GM12864 (cell line): ENCODE results near the gene SMAD9.

ENCODE experiments used
- DNase-seq: peaks from one replicate; pipeline ENCODE4 v3.0.0-alpha.2; 2011; ENCODE audit warnings: low read depth
- H3K4me3 ChIP-seq: 2 replicates; pipeline ENCODE4 v1.5.1; 2011; ENCODE audit warnings: mild to moderate bottlenecking, low read depth, low read length, control low read depth
- TF ChIP-seq, protein P1 (sequence below): IDR thresholded peaks from 2 replicates; pipeline ENCODE4 v1.5.1; 2011; ENCODE audit warnings: low read depth, mild to moderate bottlenecking, moderate library complexity, low read length, control low read depth, inconsistent platforms; ENCODE audit errors: missing control alignments

SMAD9 gene

DNA sequence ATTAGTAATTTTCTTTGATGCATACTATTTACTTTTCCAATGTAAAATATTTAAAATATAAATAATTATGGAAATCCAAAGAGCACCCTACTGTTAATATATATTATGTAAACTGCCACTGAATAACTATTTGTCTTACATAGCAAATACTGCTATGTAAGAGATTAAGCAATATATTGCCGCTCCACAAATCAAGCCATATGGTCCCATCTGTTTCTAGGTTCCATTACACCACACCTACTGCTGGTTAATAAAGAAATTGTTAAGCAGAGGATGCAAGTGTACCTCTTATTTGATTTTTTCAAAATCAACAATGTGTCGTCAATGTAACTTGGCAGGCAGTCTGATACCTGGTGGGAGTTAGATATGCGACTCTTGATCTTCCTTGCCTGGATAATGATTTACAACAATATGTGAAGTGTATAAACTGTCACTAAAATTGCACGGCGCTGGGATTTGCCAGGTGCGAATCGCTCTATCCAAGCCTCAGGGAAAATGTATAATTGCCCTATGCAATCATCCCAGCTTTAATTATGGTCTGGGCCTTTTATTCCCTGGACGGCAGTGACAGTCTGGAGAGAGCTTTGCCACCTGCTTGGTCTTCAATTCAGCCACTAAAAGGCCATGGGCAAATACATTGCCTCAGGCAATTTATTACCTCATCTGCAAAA, 16.0 kb downstream of the SMAD9 start:
- TF ChIP-seq, protein P1, sequence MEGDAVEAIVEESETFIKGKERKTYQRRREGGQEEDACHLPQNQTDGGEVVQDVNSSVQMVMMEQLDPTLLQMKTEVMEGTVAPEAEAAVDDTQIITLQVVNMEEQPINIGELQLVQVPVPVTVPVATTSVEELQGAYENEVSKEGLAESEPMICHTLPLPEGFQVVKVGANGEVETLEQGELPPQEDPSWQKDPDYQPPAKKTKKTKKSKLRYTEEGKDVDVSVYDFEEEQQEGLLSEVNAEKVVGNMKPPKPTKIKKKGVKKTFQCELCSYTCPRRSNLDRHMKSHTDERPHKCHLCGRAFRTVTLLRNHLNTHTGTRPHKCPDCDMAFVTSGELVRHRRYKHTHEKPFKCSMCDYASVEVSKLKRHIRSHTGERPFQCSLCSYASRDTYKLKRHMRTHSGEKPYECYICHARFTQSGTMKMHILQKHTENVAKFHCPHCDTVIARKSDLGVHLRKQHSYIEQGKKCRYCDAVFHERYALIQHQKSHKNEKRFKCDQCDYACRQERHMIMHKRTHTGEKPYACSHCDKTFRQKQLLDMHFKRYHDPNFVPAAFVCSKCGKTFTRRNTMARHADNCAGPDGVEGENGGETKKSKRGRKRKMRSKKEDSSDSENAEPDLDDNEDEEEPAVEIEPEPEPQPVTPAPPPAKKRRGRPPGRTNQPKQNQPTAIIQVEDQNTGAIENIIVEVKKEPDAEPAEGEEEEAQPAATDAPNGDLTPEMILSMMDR, result no peak
- no peak overlapping the region for H3K4me3 ChIP-seq
- no peak for DNase-seq

DNA sequence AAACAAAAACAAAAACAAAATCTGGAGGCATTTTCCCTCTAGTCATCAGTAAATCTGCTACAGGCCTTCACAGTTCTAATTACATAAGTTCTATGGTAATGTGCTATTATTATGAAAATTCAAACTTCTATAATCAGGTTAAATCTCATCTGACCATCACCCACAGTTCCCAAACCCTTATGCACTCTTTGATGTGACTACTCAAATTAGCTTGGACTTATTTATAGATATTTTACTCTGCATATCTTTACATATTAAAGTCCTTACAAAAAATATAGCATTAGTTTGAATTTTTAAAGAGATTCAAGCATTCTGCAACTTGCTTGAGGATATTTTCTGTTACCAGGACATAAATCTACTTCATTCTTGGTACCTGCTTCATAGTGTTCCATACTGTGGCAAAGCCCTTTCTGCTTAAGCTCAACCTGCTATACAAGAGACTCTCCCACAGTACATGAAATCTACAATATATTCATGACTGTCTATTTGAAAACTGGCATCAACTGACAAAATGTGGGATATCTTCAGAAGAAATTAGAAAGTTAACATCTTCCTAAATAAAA, 22.9 kb downstream of the SMAD9 start:
- no peak overlapping the region for H3K4me3 ChIP-seq
- DNase-seq, result no peak
- TF ChIP-seq, protein P1, result no peak

DNA sequence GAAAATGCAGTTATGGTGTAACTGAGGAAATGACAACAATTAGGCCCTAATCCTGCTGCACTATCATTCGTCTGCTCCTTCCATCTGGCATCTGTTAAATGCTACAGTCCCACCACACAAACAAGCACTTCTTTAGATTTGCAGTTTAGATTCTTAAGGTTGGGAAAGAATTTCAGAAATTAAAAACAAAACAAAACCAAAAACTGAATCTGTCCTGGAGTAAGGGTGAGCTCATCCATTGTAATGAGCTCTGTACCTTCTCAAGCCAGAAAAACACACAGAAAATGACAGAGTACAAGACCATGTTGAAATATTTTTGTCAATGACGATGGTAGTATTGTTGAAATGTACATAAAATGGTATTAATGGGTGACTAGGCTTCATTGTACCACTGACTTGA, 28.3 kb downstream of the SMAD9 start:
- TF ChIP-seq, protein P1, result no peak
- H3K4me3 ChIP-seq, result no peak overlapping the region
- no peak for DNase-seq

DNA sequence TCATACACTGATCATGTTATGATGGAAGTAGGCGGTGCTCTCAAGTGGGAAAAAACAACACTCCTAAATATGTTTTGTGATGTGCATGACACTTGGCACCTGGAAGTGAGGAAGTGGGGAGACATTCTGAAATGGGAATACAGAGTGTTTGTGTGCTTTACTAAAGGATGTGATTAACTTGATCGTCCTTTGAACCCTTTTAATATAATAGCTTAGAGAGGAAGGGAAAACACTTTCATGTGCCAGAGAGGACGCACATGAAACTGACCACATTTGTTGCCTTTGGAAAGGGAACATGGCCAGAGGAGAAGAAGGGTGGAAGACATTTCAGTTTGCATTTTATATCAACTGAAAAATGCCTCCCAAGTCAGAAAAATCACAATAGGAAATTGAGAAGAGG, 31.4 kb downstream of the SMAD9 start:
- H3K4me3 ChIP-seq, result no peak overlapping the region
- no peak for DNase-seq
- TF ChIP-seq, protein P1, result no peak

DNA sequence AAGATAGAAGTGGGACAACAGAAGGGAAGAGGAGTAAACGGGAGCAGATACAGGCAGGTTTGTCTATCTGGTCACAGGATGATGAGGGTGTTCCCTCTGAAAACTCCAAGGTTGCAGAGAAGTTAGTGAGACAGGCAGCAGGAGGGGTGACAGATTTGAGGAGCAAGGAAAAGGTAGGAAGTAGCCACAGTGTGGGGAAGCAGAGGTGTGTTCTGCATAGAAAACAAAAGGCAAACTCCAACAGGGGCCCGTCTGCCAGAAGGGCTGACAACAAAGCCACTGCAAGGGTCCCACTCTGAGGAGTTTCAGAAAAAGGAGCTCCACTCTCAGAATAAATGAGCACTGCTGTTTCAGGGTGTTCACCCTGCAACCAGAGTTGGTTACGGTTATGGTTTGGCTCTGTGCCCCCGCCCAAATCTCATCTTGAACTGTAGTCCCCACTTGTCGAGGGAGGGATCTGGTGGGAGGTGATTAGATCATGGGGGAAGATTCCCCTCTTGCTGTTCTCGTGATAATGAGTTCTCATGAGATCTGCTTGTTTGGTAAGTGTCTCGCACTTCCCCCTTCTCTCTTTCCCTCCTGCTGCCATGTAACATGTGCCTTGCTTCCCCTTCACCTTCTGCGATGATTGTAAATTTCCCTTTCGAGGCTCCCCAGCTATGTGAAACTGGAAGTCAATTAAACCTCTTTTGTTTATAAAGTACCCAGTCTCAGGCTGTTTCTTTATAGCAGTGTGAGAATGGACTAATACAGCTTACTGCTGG, 32.1 kb downstream of the SMAD9 start:
- H3K4me3 ChIP-seq, result no peak overlapping the region
- no peak for DNase-seq
- TF ChIP-seq, protein P1, result no peak

DNA sequence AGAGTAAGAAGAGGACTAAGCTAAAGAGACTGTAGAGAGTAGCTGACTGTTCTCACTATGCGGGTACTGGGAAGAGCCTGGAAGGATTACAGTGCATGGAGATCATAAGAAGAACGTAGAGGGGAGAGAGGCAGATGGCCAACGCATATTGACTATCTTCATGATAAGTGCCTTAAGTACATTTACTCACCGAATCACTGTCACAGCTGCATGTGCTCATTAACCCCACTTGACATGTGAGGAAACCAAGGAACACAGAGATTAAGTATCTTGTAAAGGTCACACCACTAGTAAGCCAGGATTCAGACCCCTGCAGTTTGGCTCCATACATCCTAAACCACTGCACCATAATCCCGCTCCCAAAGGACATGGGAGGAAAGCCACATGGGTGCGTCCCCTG, 34.1 kb downstream of the SMAD9 start:
- TF ChIP-seq, protein P1, result no peak
- DNase-seq, result no peak
- no peak overlapping the region for H3K4me3 ChIP-seq

DNA sequence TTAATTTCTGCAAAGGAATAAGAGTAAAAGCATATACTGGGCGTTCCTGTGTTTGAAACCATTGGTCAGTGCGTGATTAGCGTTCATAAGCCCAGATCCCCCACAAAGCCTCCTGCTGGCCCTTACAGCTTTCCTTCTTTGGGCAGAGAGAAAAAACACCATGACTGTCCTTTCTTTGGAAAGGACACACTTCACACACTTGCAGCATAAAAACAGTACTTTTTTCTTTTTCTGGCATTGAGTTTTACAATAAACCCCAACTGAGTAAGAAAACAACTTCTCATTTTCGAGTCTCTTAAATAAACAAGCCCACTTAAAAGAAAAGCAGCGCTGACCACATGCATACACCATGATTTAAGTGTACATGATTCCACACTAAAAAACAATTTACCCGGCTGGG, 35.8 kb downstream of the SMAD9 start:
- no peak for DNase-seq
- TF ChIP-seq, protein P1, result no peak

More for the DNA sequence above, 35.8 kb downstream of the SMAD9 start:
- no peak overlapping the region for H3K4me3 ChIP-seq
